GM12865 (cell line): ENCODE data around the gene PTH2.
"Not testable (repeated sequence)": the region's sequence is repeated elsewhere in the genome, so short reads cannot be mapped to it uniquely, and the experiment has no call there.

Experiments
- DNase-seq: peaks from one replicate; pipeline ENCODE4 v3.0.0; 2010; ENCODE audit warnings: low read depth
- H3K4me3 ChIP-seq: 2 replicates; pipeline ENCODE4 v1.5.1; 2011; ENCODE audit warnings: mild to moderate bottlenecking, low read depth, low read length, control low read depth
- TF ChIP-seq, protein P1 (sequence below): IDR thresholded peaks from 2 replicates; pipeline ENCODE4 v1.5.1; 2011; ENCODE audit warnings: low read length, control low read depth, low read depth, inconsistent platforms; ENCODE audit not compliant: insufficient read depth; ENCODE audit errors: missing control alignments

Gene PTH2

DNA sequence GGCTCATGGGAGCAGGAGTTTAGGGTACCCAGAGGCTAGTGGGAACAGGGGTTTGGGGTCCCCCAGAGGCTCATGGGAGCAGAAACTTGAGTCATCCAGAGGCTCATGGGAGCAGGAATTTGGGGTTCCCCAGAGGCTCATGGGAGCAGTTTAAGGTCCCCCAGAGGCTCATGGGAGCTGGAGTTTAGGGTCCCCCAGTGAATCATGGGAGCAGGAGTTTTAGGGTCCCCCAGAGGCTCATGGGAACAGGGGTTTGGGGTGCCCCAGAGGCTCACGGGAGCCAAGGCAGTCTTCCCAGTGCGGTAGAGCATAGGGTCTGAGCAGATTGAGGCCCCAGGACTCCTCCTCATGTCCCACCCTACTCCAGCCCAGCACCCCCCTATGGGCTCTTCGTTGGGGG is 42.1 kb upstream of the PTH2 start:
- TF ChIP-seq, protein P1, sequence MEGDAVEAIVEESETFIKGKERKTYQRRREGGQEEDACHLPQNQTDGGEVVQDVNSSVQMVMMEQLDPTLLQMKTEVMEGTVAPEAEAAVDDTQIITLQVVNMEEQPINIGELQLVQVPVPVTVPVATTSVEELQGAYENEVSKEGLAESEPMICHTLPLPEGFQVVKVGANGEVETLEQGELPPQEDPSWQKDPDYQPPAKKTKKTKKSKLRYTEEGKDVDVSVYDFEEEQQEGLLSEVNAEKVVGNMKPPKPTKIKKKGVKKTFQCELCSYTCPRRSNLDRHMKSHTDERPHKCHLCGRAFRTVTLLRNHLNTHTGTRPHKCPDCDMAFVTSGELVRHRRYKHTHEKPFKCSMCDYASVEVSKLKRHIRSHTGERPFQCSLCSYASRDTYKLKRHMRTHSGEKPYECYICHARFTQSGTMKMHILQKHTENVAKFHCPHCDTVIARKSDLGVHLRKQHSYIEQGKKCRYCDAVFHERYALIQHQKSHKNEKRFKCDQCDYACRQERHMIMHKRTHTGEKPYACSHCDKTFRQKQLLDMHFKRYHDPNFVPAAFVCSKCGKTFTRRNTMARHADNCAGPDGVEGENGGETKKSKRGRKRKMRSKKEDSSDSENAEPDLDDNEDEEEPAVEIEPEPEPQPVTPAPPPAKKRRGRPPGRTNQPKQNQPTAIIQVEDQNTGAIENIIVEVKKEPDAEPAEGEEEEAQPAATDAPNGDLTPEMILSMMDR: no peak
- DNase-seq: no peak

DNA sequence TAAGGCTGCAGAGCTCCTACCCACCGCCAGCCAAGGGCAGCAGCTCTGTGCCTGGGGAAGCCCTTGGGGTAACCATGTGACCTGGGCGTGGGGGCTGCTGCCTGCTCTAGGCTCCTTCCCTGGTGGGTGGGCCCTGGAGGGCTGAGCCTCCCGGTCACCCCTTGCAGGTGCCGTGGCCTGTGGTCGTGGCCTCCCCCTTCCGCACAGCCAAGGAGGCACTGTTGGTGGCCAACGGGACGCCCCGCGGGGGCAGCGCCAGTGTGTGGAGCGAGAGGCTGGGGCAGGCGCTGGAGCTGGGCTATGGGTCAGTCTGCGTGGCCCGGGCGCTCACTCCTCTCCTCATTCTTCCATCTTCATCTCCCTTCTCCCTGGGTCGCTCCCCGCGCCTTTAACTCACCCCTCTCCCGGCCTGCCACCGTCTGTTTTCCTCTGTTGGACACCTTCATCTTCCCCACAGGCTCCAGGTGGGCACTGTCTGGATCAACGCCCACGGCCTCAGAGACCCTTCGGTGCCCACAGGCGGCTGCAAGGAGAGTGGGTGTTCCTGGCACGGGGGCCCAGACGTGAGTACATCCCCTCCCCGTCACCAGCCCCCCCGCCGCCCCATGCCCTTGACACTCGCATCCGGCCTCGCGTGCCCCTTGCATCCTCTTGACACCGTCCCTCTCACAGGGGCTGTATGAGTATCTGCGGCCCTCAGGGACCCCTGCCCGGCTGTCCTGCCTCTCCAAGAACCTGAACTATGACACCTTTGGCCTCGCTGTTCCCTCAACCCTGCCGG is 40.9 kb upstream of the PTH2 start:
- H3K4me3 ChIP-seq: no peak overlapping the region
- DNase-seq: no peak
- TF ChIP-seq, protein P1: no peak

More for the DNA sequence above, 42.1 kb upstream of the PTH2 start:
- H3K4me3 ChIP-seq: no peak overlapping the region

DNA sequence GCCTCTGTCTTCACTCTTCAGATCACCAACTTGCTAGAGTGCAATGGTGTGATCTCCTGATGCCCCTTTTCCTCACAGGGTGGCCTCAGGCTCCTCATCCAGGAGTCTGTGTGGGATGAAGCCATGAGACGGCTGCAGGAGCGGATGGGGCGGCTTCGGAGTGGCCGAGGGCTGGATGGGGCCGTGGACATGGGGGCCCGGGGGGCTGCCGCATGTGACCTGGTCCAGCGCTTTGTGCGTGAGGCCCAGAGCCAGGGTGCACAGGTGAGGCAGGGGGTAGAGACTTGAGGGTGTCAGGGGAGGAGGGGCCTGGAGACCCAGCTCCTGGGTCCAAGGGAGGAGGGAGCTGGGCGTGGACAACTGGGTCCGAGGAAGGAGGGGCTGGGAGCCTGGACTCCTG is 39.3 kb upstream of the PTH2 start:
- DNase-seq: no peak
- TF ChIP-seq, protein P1: no peak
- no peak overlapping the region for H3K4me3 ChIP-seq

DNA sequence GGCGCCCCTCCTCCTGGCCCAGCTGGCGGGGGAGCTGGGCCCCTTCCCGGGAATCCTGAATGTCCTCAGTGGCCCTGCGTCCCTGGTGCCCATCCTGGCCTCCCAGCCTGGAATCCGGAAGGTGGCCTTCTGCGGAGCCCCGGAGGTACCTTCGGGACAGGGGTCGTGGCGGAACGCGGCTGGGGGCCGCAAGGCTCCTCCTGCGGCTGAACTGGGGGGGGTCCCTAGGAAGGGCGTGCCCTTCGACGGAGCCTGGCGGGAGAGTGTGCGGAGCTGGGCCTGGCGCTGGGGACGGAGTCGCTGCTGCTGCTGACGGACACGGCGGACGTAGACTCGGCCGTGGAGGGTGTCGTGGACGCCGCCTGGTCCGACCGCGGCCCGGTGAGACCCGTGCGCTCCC is 38.4 kb upstream of the PTH2 start:
- DNase-seq: no peak

DNA sequence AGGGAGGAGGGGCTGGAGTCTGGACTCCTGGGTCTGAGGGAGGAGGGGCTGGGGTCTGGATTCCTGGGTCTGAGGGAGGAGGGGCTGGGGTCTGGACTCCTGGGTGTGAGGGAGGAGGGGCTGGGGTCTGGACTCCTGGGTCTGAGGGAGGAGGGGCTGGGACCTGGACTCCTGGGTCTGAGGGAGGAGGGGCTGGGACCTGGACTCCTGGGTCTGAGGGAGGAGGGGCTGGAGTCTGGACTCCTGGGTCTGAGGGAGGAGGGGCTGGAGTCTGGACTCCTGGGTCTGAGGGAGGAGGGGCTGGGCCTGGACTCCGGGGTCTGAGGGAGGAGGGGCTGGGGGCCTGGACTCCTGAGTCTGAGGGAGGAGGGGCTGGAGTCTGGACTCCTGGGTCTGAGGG is 37.9 kb upstream of the PTH2 start:
- not testable (repeated sequence) for H3K4me3 ChIP-seq, DNase-seq

More for the DNA sequence above, 38.4 kb upstream of the PTH2 start:
- TF ChIP-seq, protein P1: no peak
- no peak overlapping the region for H3K4me3 ChIP-seq

DNA sequence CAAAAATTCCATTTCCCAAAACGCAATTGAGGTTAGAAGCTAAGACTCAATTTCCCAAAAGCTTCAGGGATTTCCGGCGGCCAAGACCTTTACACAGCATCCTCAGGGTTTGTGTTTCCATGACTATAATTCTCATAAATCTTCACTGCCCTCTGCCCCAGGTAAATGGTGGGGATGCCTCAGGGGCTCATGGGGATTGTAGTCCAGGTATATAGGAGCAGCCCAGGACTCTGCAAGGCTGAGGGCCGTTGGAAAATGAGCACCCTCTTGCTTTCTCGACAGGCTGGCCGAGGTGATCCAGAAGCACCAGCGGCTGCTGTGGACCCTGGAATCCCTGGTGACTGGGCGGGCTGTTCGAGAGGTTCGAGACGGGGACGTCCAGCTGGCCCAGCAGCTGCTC is 36.1 kb upstream of the PTH2 start:
- H3K4me3 ChIP-seq: no peak overlapping the region
- TF ChIP-seq, protein P1: no peak
- no peak for DNase-seq

DNA sequence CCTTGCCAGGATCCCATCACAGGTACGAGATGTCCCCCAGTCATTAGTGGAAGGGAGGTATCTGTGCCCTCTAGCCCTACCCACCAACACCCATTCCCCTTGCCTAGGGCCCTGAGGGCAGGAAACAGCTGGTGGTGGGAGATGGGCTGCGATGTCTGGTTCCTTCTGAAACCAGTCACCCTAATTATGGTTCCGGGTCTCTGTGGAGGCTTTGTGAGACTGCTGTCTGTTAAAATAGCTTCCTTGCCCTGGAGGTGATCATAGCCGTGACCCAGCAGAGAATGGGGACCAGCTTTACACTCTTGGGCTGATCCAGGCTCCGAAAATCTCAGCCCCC is 35.3 kb upstream of the PTH2 start:
- peak; percentile 58 for DNase-seq
- TF ChIP-seq, protein P1: no peak
- peak overlapping the region; percentile 32 for H3K4me3 ChIP-seq
